ENCODE measurements around the gene KRT33B. TPM values are rescaled to one million over a fixed set of nuclear protein-coding genes. Genes with fewer than 3 reads are reported as not detected.

Gene KRT33B
- total RNA-seq, 1 donor from 2014 or later = 0.61 TPM

DNA sequence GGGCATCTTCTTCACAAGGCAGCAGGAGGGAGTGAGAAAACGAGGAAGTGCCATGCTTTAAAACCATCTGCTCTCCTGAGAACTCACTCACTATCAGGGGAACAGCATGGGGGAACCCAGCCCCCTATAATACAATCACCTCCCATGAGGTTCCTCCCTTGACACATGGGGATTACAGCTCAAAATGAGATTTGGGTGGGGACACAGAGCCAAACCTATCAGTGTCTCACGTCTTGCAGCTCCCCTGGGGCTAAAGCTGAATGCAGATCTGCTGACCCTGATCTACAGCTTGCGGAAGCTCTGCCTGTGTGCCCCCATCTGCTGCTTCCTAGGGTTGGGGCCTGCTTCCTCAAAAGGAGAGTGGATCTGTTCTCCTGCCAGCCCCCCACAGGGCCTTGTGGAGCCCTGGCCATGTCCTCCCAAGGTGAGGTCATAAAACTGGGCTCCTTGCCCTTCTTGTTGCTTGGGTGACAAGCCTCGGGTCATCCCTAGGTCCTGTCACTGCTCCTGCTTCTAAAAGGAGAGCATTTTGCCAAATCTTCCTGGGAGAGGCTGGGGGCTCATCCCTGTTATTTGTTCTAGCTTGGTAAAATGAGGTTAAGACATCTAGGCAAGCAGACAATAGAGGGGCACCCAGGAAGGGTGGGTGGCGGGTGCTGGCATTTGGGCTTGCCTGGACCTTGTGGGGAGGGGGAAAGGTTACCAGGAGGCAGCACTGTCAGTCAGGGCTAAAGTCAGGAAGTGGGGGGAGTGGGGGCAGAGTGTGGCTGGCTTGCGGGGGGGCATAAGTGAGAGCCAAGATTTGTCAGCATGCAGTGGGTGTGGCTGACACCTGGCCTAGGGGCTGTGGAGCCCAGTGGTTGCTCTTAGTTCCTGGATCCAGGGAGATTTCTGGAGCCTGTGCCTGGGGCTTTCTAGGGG is 35.0 kb downstream of the KRT33B start:
- no peak for DNase-seq
- Mint-ChIP-seq H3K27ac (ENCODE audit: unreplicated experiment) (peak overlapping the region; percentile 59), H3K4me1 (ENCODE audit: low read depth, unreplicated experiment) (peaks cover 2% of the 10 kb centered on the region), H3K36me3 (ENCODE audit: unreplicated experiment) (peaks cover 3% of the 10 kb centered on the region), H3K9me3 (ENCODE audit: unreplicated experiment) (peaks cover 1% of the 10 kb centered on the region), H3K4me3 (ENCODE audit: unreplicated experiment) (no peak overlapping the region), H3K27me3 (ENCODE audit: unreplicated experiment) (peaks cover 6% of the 10 kb centered on the region)
- no peak for TF ChIP-seq CTCF (IDR thresholded peaks at IDR 0.05; ENCODE audit: partially characterized antibody, unreplicated experiment)

- Mint-ChIP-seq H3K36me3 (ENCODE audit: unreplicated experiment) (peaks cover 3% of the 10 kb centered on the region), H3K4me3 (ENCODE audit: unreplicated experiment) (no peak overlapping the region), H3K9me3 (ENCODE audit: unreplicated experiment) (peaks cover 1% of the 10 kb centered on the region), H3K27ac (ENCODE audit: unreplicated experiment) (no peak overlapping the region), H3K27me3 (ENCODE audit: unreplicated experiment) (peaks cover 6% of the 10 kb centered on the region), H3K4me1 (ENCODE audit: low read depth, unreplicated experiment) (peaks cover 2% of the 10 kb centered on the region)
- DNase-seq = no peak
- TF ChIP-seq CTCF (IDR thresholded peaks at IDR 0.05; ENCODE audit: partially characterized antibody, unreplicated experiment) = no peak
Observed at GRCh38 chr17:41333836-41334235, 35.8 kb downstream of the KRT33B start.

DNA sequence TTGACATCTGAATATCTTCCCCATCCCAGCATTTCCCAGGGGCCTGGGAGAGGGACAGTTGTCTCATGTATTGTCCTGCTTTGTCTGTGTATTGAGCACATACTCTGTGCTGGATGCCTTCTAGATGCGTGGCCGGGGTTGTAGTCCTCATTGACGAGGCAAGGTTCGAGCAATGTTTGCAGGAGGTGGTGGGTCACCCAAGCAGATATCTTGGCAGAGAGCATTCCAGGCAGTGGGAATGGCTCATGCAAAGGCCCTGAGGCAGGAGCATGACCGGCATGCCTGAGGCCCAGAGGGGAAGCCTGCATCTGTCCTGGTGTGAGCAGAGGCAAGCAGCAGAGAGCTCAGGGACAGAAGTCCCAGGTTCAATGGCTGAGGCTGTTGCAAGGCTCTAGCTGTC is 36.5 kb downstream of the KRT33B start:
- H3K4me3 Mint-ChIP-seq (ENCODE audit: unreplicated experiment) = no peak overlapping the region
- H3K27me3 Mint-ChIP-seq (ENCODE audit: unreplicated experiment) = peaks cover 6% of the 10 kb centered on the region
- H3K9me3 Mint-ChIP-seq (ENCODE audit: unreplicated experiment) = peaks cover 3% of the 10 kb centered on the region
- no peak for TF ChIP-seq CTCF (IDR thresholded peaks at IDR 0.05; ENCODE audit: partially characterized antibody, unreplicated experiment)
- H3K36me3 Mint-ChIP-seq (ENCODE audit: unreplicated experiment) = peaks cover 3% of the 10 kb centered on the region
- no peak for DNase-seq
- H3K27ac Mint-ChIP-seq (ENCODE audit: unreplicated experiment) = no peak overlapping the region
- peaks cover 2% of the 10 kb centered on the region for H3K4me1 Mint-ChIP-seq (ENCODE audit: low read depth, unreplicated experiment)

- TF ChIP-seq CTCF (IDR thresholded peaks at IDR 0.05; ENCODE audit: partially characterized antibody, unreplicated experiment) = no peak
- Mint-ChIP-seq H3K4me1 (ENCODE audit: low read depth, unreplicated experiment) (peaks cover 2% of the 10 kb centered on the region), H3K9me3 (ENCODE audit: unreplicated experiment) (peaks cover 3% of the 10 kb centered on the region), H3K27ac (ENCODE audit: unreplicated experiment) (no peak overlapping the region), H3K36me3 (ENCODE audit: unreplicated experiment) (peaks cover 3% of the 10 kb centered on the region), H3K27me3 (ENCODE audit: unreplicated experiment) (peaks cover 6% of the 10 kb centered on the region), H3K4me3 (ENCODE audit: unreplicated experiment) (no peak overlapping the region)
- DNase-seq = no peak
Observed at GRCh38 chr17:41332239-41332638, 37.4 kb downstream of the KRT33B start.

GRCh38 chr17:41331606-41332005 is 38.0 kb downstream of the KRT33B start:
- Mint-ChIP-seq H3K4me3 (ENCODE audit: unreplicated experiment) (no peak overlapping the region), H3K27me3 (ENCODE audit: unreplicated experiment) (peaks cover 6% of the 10 kb centered on the region), H3K9me3 (ENCODE audit: unreplicated experiment) (peaks cover 3% of the 10 kb centered on the region), H3K27ac (ENCODE audit: unreplicated experiment) (no peak overlapping the region), H3K4me1 (ENCODE audit: low read depth, unreplicated experiment) (peaks cover 2% of the 10 kb centered on the region), H3K36me3 (ENCODE audit: unreplicated experiment) (peaks cover 3% of the 10 kb centered on the region)
- no peak for TF ChIP-seq CTCF (IDR thresholded peaks at IDR 0.05; ENCODE audit: partially characterized antibody, unreplicated experiment)
- no peak for DNase-seq
